ENCODE data around the gene LIME1.

DNA sequence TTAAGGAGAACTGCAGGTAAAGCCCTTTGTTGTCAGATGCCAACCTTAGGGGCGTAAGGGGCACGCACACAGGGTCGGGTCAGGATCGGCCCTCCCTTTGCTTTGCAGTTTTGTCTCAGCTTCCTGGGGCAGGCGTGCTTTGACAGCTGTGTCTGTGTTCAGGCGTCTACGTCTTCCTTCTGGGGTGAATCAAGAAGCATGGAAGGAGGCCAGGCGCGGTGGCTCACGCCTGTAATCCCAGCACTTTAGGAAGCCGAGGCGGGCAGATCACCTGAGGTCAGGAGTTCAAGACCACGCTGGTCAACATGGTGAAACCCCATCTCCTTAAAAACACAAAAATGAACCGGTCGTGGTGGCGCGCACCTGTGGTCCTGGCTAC lies 27.3 kb upstream of the LIME1 start:
- no peak for TF ChIP-seq POLR2A (IDR thresholded peaks at IDR 0.05)
- TF ChIP-seq, protein P1, sequence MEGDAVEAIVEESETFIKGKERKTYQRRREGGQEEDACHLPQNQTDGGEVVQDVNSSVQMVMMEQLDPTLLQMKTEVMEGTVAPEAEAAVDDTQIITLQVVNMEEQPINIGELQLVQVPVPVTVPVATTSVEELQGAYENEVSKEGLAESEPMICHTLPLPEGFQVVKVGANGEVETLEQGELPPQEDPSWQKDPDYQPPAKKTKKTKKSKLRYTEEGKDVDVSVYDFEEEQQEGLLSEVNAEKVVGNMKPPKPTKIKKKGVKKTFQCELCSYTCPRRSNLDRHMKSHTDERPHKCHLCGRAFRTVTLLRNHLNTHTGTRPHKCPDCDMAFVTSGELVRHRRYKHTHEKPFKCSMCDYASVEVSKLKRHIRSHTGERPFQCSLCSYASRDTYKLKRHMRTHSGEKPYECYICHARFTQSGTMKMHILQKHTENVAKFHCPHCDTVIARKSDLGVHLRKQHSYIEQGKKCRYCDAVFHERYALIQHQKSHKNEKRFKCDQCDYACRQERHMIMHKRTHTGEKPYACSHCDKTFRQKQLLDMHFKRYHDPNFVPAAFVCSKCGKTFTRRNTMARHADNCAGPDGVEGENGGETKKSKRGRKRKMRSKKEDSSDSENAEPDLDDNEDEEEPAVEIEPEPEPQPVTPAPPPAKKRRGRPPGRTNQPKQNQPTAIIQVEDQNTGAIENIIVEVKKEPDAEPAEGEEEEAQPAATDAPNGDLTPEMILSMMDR (IDR thresholded peaks at IDR 0.05), result no peak
